ENCODE results near the gene NAV1. TPM values are rescaled to one million over a fixed set of nuclear protein-coding genes. Genes with fewer than 3 reads are reported as not detected.
"Not testable (repeated sequence)": the region's sequence is repeated elsewhere in the genome, so short reads cannot be mapped to it uniquely, and the experiment has no call there.

The NAV1 gene
- total RNA-seq, 1 donor from 2014 or later = 101 TPM

DNA sequence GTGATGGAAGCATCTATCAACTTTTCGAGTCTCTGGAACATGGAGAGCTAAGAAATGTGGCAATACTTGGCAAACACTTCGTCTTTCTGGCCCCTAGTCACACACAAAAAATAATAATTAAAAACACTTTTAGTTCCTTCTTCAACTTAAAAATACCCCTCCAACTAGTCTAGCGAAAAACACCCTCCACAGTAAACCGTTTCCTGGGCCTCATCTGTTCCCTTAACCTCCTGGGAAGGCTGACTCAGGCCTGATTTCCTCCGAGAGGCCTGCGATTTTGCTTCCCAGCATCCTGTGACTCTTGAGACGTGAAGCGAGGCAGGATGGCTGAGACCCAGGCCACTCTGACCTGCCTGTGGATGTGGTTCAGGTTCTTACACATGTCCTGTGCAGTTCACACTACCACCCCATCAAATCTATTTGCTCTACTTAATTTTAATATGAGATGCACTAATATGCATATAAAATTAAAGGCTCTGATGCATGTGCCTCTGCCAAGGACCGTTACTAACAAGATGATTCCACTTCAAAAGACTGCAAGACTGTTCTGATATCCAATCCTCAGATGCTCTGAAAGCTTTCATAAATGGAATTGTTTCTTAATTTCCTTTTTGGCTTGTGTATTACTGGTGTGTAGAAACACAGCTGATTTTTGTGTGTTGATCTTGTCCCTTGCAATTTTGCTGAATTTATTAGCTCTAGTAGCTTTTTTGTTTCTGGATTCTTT lies 3.5 kb downstream of the NAV1 start:
- H3K27me3 Mint-ChIP-seq (ENCODE audit: unreplicated experiment) = peaks cover 7% of the 10 kb centered on the region
- peaks cover 56% of the 10 kb centered on the region for H3K4me1 Mint-ChIP-seq (ENCODE audit: unreplicated experiment)
- peak overlapping the region; percentile 15 for H3K4me3 Mint-ChIP-seq (ENCODE audit: unreplicated experiment)
- DNase-seq (ENCODE audit: low spot score) = no peak
- no peaks in the 10 kb centered on the region for H3K9me3 Mint-ChIP-seq (ENCODE audit: unreplicated experiment)
- H3K36me3 Mint-ChIP-seq (ENCODE audit: low read depth, unreplicated experiment) = peaks cover 4% of the 10 kb centered on the region
- peak overlapping the region; percentile 42 for H3K27ac Mint-ChIP-seq (ENCODE audit: unreplicated experiment)
- TF ChIP-seq, protein P1, sequence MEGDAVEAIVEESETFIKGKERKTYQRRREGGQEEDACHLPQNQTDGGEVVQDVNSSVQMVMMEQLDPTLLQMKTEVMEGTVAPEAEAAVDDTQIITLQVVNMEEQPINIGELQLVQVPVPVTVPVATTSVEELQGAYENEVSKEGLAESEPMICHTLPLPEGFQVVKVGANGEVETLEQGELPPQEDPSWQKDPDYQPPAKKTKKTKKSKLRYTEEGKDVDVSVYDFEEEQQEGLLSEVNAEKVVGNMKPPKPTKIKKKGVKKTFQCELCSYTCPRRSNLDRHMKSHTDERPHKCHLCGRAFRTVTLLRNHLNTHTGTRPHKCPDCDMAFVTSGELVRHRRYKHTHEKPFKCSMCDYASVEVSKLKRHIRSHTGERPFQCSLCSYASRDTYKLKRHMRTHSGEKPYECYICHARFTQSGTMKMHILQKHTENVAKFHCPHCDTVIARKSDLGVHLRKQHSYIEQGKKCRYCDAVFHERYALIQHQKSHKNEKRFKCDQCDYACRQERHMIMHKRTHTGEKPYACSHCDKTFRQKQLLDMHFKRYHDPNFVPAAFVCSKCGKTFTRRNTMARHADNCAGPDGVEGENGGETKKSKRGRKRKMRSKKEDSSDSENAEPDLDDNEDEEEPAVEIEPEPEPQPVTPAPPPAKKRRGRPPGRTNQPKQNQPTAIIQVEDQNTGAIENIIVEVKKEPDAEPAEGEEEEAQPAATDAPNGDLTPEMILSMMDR (IDR thresholded peaks at IDR 0.05; ENCODE audit: unreplicated experiment) = no peak

DNA sequence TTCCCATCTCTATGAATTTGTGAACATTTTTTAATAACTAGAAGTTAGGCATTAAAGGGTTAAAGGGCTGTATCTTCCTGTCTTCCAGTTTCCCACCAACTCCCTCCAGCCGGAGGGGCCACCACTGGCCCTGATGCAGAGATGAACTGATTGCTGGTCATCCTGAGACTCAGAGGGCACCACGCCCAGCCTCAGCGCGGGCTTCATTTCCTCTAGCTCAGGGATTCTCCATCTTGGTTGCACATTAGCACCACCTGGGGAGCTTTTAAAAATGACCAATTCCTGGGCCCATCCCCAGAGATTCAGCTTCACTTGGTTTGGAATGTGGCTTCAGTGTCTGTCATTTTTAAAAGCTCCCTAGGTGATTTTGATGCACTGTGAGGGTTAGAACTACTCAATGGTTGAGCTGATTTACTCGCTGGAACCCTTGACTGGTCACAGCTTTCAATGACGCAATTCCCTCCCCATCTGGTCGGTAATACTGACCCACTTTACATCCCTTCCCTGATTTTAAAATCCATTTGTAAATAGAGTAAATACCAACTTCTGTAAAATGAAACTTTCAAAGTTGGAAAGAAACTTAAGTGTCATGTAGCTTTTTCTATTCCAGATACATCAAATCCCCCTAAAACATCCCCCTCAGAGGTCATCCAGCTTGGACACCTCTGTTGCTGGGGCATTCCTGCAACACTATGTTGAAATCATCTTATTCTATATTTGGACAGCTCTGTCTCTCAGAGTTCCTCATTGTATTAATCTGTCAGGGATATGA lies 5.1 kb downstream of the NAV1 start:
- H3K27me3 Mint-ChIP-seq (ENCODE audit: unreplicated experiment) = peaks cover 6% of the 10 kb centered on the region
- H3K27ac Mint-ChIP-seq (ENCODE audit: unreplicated experiment) = no peak overlapping the region
- no peak for DNase-seq (ENCODE audit: low spot score)
- H3K36me3 Mint-ChIP-seq (ENCODE audit: low read depth, unreplicated experiment) = peaks cover 4% of the 10 kb centered on the region
- peaks cover 54% of the 10 kb centered on the region for H3K4me1 Mint-ChIP-seq (ENCODE audit: unreplicated experiment)
- no peak overlapping the region for H3K4me3 Mint-ChIP-seq (ENCODE audit: unreplicated experiment)
- TF ChIP-seq, protein P1 (IDR thresholded peaks at IDR 0.05; ENCODE audit: unreplicated experiment) = no peak
- H3K9me3 Mint-ChIP-seq (ENCODE audit: unreplicated experiment) = no peaks in the 10 kb centered on the region

DNA sequence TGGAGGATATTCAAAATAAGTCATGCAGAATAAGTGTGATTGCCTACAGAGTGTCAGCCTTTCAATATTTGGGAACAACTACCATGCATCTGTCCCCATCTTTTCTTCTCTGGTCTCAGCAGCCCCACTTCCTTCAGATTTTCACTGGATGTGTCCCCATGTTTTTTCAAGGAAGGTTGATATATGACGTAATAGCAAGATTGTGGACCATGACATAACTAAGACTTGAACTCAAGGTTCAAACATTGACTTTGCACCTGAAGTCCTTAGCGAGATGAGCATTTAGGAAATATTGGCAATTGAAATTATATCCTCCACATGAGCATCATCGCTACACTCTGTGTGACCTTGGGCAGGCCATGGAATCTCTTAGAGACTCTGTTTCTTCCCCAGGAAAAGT lies 5.8 kb downstream of the NAV1 start:
- Mint-ChIP-seq H3K27ac (ENCODE audit: unreplicated experiment) (no peak overlapping the region), H3K9me3 (ENCODE audit: unreplicated experiment) (no peaks in the 10 kb centered on the region), H3K27me3 (ENCODE audit: unreplicated experiment) (peaks cover 6% of the 10 kb centered on the region), H3K36me3 (ENCODE audit: low read depth, unreplicated experiment) (peaks cover 4% of the 10 kb centered on the region), H3K4me3 (ENCODE audit: unreplicated experiment) (no peak overlapping the region), H3K4me1 (ENCODE audit: unreplicated experiment) (peaks cover 54% of the 10 kb centered on the region)
- no peak for DNase-seq (ENCODE audit: low spot score)
- TF ChIP-seq, protein P1 (IDR thresholded peaks at IDR 0.05; ENCODE audit: unreplicated experiment) = no peak

DNA sequence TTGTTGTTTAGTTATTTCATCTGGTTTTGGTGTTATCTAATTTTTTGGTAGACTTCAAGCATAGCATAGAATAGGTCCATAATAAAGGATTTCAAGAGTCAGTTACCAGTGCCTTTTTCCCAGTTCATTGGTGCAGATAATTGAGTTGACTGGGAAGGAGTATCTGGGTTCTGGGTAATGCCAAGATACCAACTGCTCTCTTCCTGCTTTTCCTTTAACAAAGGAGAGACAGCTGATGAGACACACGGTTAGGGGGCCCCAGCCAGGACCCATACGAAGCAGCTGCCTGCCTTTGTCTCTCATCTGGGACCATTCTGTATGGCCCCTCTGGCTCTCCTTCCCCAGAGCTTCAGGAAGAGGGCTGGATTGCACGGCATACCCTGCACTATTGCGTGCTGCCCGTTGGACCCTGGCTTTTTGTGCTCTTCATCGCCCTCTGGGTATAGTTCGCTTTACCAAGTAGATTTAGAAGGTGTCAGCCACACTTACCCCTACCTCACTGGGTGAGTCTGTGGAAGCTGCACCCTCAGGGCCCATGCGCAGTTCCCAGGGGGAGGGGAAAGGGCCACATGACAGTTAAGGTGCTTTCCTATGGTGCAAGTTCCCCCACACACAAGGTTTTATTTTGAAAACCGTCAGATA lies 7.0 kb downstream of the NAV1 start:
- Mint-ChIP-seq H3K27me3 (ENCODE audit: unreplicated experiment) (peaks cover 2% of the 10 kb centered on the region), H3K27ac (ENCODE audit: unreplicated experiment) (no peak overlapping the region), H3K4me3 (ENCODE audit: unreplicated experiment) (peak overlapping the region; percentile 25), H3K36me3 (ENCODE audit: low read depth, unreplicated experiment) (peaks cover 4% of the 10 kb centered on the region), H3K4me1 (ENCODE audit: unreplicated experiment) (peaks cover 47% of the 10 kb centered on the region), H3K9me3 (ENCODE audit: unreplicated experiment) (no peaks in the 10 kb centered on the region)
- TF ChIP-seq, protein P1 (IDR thresholded peaks at IDR 0.05; ENCODE audit: unreplicated experiment) = no peak
- DNase-seq (ENCODE audit: low spot score) = no peak

- not testable (repeated sequence) for H3K4me3 Mint-ChIP-seq (ENCODE audit: unreplicated experiment); H3K27me3 Mint-ChIP-seq (ENCODE audit: unreplicated experiment); DNase-seq (ENCODE audit: low spot score); H3K27ac Mint-ChIP-seq (ENCODE audit: unreplicated experiment); H3K36me3 Mint-ChIP-seq (ENCODE audit: low read depth, unreplicated experiment); H3K9me3 Mint-ChIP-seq (ENCODE audit: unreplicated experiment)
- H3K4me1 Mint-ChIP-seq (ENCODE audit: unreplicated experiment) = peaks cover 36% of the 10 kb centered on the region
Observed at GRCh38 chr1:201549522-201549921, 10.6 kb downstream of the NAV1 start.
